ENCODE data around the gene FNBP1L.

FNBP1L gene

DNA sequence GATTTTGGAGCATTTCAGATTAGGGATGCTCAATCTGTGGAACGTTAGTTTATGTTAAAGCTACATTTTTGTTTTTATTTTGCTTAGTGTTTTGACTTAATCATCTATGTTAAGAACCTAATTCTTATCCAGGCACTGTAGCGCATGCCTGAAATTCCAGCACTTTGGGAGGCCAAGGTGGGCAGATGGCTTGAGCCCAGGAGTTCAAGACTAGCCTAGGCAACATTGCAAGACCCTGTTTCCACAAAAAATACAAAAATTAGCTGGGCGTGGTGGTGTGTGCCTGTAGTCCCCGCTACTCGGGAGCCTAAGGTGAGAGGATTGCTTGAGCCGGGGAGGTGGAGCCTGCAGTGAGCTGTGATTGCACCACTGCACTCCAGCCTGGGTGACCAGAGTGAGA is 23.4 kb downstream of the FNBP1L start:
- Histone ChIP-seq H2AK5ac (ENCODE audit: low read length) (no peak overlapping the region), H3K79me2 (ENCODE audit: control insufficient read depth, insufficient read depth, low read length, poor library complexity) (peaks cover 21% of the 10 kb centered on the region), H2AFZ (ENCODE audit: insufficient read depth, low read length, poor library complexity) (no peak overlapping the region), H3K36me3 (ENCODE audit: control insufficient read depth in 1 of 2, insufficient read depth in 2 of 2, low read length in 2 of 2) (peaks cover 0 to 4% of the 10 kb centered on the region in 2 experiments), H3K4me2 (ENCODE audit: low read length) (no peak overlapping the region), H3K4ac (ENCODE audit: low read depth, low read length) (peak overlapping the region; percentile 98), H2BK120ac (ENCODE audit: insufficient read depth, low read length, poor library complexity) (no peak overlapping the region), H3K4me3 (ENCODE audit: low read depth, low read length) (no peak overlapping the region), H3K9me3 (ENCODE audit: insufficient read depth, low read depth, low read length) (no peaks in the 10 kb centered on the region), H3K23ac (ENCODE audit: low read length) (no peak overlapping the region), H3K27ac (ENCODE audit: low read depth, low read length) (no peak overlapping the region), H3K79me1 (ENCODE audit: low read length) (no peaks in the 10 kb centered on the region), H2BK5ac (ENCODE audit: low read depth, low read length, poor library complexity) (no peak overlapping the region), H3K4me1 (ENCODE audit: control insufficient read depth in 1 of 2, insufficient read depth in 2 of 2, low read length in 2 of 2) (peaks cover 7 to 10% of the 10 kb centered on the region in 2 experiments), H3K27me3 (ENCODE audit: insufficient read depth, low read length) (no peaks in the 10 kb centered on the region), H3K14ac (ENCODE audit: low read length) (no peak overlapping the region), H3K18ac (ENCODE audit: low read length) (no peak overlapping the region), H3K9ac (ENCODE audit: low read length) (no peak overlapping the region), H4K12ac (ENCODE audit: low read depth, low read length) (no peak overlapping the region), H2BK12ac (ENCODE audit: low read length) (no peak overlapping the region), H4K91ac (ENCODE audit: low read depth, low read length) (no peak overlapping the region), H4K8ac (ENCODE audit: low read depth, low read length) (no peak overlapping the region)
- DNase-seq: no peak
- no CpG with 5 or more reads among the region's 6 CpGs for WGBS (ENCODE audit: extremely low coverage, insufficient coverage, insufficient read length)

DNA sequence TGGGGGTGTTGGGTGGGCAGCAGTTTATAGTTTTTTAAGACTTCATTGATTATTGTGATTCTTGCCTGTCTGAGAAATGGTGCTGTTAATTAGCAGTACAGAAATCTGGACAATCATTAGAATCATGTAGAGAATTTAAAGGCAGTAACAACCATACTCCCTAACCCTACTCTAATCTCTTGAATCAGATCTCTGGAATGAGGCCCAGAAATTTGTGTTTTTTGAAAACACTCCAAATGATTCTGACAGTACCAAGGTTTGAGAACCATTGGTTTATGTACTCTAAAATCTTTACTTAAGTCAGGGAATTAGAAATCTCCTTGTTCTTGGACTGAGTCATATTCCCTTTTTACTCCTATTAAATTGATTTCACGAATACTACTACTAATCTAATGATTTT is 24.0 kb downstream of the FNBP1L start:
- Histone ChIP-seq H3K9me3 (ENCODE audit: insufficient read depth, low read depth, low read length) (no peaks in the 10 kb centered on the region), H3K79me2 (ENCODE audit: control insufficient read depth, insufficient read depth, low read length, poor library complexity) (peaks cover 18% of the 10 kb centered on the region), H3K27me3 (ENCODE audit: insufficient read depth, low read length) (no peaks in the 10 kb centered on the region), H4K8ac (ENCODE audit: low read depth, low read length) (no peak overlapping the region), H3K14ac (ENCODE audit: low read length) (no peak overlapping the region), H3K9ac (ENCODE audit: low read length) (no peak overlapping the region), H2BK12ac (ENCODE audit: low read length) (no peak overlapping the region), H3K23ac (ENCODE audit: low read length) (no peak overlapping the region), H3K79me1 (ENCODE audit: low read length) (no peaks in the 10 kb centered on the region), H2AK5ac (ENCODE audit: low read length) (no peak overlapping the region), H3K4me3 (ENCODE audit: low read depth, low read length) (no peak overlapping the region), H3K27ac (ENCODE audit: low read depth, low read length) (no peak overlapping the region), H3K36me3 (ENCODE audit: control insufficient read depth in 1 of 2, insufficient read depth in 2 of 2, low read length in 2 of 2) (peaks cover 0 to 2% of the 10 kb centered on the region in 2 experiments), H4K91ac (ENCODE audit: low read depth, low read length) (no peak overlapping the region), H4K12ac (ENCODE audit: low read depth, low read length) (no peak overlapping the region), H3K4me1 (ENCODE audit: control insufficient read depth in 1 of 2, insufficient read depth in 2 of 2, low read length in 2 of 2) (peaks cover 7 to 10% of the 10 kb centered on the region in 2 experiments), H3K4me2 (ENCODE audit: low read length) (no peak overlapping the region), H2BK120ac (ENCODE audit: insufficient read depth, low read length, poor library complexity) (no peak overlapping the region), H3K4ac (ENCODE audit: low read depth, low read length) (no peak overlapping the region), H3K18ac (ENCODE audit: low read length) (no peak overlapping the region), H2AFZ (ENCODE audit: insufficient read depth, low read length, poor library complexity) (no peak overlapping the region), H2BK5ac (ENCODE audit: low read depth, low read length, poor library complexity) (no peak overlapping the region)
- DNase-seq: peak in 1 of 2 donors; percentile 14
- no CpG with 5 or more reads among the region's 1 CpG for WGBS (ENCODE audit: extremely low coverage, insufficient coverage, insufficient read length)

DNA sequence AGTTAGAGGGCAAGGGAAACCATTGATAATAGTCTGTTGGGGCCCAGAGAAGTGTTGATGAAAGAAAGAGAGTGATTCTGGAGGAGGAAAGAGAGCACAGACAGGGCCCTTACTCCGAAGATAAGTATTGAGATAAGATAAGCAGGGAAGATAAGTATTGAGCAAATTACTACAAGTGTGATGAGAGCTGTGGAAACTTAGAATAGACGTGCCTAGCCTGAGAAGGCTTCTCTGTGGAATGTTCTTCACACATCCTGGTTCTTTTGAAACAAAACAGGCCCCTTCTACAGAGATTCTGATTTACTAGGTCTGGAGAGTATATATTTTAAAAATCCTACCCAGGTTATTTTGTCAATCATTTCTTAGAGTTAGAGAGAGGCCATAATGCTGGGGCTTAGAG is 26.4 kb downstream of the FNBP1L start:
- H3K4me3 ChIP-seq (ENCODE audit: low read depth, low read length): no peak overlapping the region
- H3K4me2 ChIP-seq (ENCODE audit: low read length): peak overlapping the region; percentile 12
- peaks cover 10% of the 10 kb centered on the region for H3K79me2 ChIP-seq (ENCODE audit: control insufficient read depth, insufficient read depth, low read length, poor library complexity)
- no peak overlapping the region for H3K23ac ChIP-seq (ENCODE audit: low read length)
- peak in 1 of 2 donors; percentile 80 for DNase-seq
- no peak overlapping the region for H3K18ac ChIP-seq (ENCODE audit: low read length)
- H2BK120ac ChIP-seq (ENCODE audit: insufficient read depth, low read length, poor library complexity): no peak overlapping the region
- no peaks in the 10 kb centered on the region for H3K79me1 ChIP-seq (ENCODE audit: low read length)
- H3K27ac ChIP-seq (ENCODE audit: low read depth, low read length): no peak overlapping the region
- no peak overlapping the region for H2AFZ ChIP-seq (ENCODE audit: insufficient read depth, low read length, poor library complexity)
- no peak overlapping the region for H2AK5ac ChIP-seq (ENCODE audit: low read length)
- H4K8ac ChIP-seq (ENCODE audit: low read depth, low read length): no peak overlapping the region
- H3K27me3 ChIP-seq (ENCODE audit: insufficient read depth, low read length): no peaks in the 10 kb centered on the region
- H3K14ac ChIP-seq (ENCODE audit: low read length): no peak overlapping the region
- peaks cover 4% of the 10 kb centered on the region for H3K9me3 ChIP-seq (ENCODE audit: insufficient read depth, low read depth, low read length)
- no peak overlapping the region for H3K4ac ChIP-seq (ENCODE audit: low read depth, low read length)
- H3K9ac ChIP-seq (ENCODE audit: low read length): no peak overlapping the region
- H3K36me3 ChIP-seq (ENCODE audit: control insufficient read depth in 1 of 2, insufficient read depth in 2 of 2, low read length in 2 of 2): peaks cover 0 to 2% of the 10 kb centered on the region in 2 experiments
- H2BK12ac ChIP-seq (ENCODE audit: low read length): no peak overlapping the region
- no peak overlapping the region for H4K91ac ChIP-seq (ENCODE audit: low read depth, low read length)
- no peak overlapping the region for H4K12ac ChIP-seq (ENCODE audit: low read depth, low read length)
- no CpG with 5 or more reads among the region's 2 CpGs for whole genome bisulfite sequencing (ENCODE audit: extremely low coverage, insufficient coverage, insufficient read length)
- H2BK5ac ChIP-seq (ENCODE audit: low read depth, low read length, poor library complexity): no peak overlapping the region
- H3K4me1 ChIP-seq (ENCODE audit: control insufficient read depth in 1 of 2, insufficient read depth in 2 of 2, low read length in 2 of 2): peaks cover 7 to 10% of the 10 kb centered on the region in 2 experiments

DNA sequence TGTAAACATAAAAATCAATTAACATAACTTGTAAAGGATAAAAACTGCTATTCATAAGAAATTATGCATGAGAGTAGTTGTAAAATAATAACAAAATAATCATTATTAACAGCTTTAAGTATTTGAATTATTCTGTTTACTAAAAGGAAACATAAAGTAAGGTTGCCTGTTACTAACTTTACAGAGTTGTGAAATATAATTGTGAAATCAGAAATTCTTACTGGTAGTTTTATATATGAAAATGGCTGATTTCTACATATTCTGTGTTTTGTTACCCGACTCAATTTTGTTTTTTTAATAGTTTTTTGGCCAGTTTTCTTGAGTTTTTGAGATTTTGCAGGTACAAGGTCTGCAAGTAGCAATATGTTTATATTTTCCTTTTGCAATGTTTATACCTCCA is 27.8 kb downstream of the FNBP1L start:
- H3K79me1 ChIP-seq (ENCODE audit: low read length): no peaks in the 10 kb centered on the region
- no CpG with 5 or more reads among the region's 1 CpG for WGBS (ENCODE audit: extremely low coverage, insufficient coverage, insufficient read length)
- H4K8ac ChIP-seq (ENCODE audit: low read depth, low read length): no peak overlapping the region

More for the DNA sequence above, 27.8 kb downstream of the FNBP1L start:
- H3K18ac ChIP-seq (ENCODE audit: low read length): no peak overlapping the region
- H2BK5ac ChIP-seq (ENCODE audit: low read depth, low read length, poor library complexity): no peak overlapping the region
- no peak overlapping the region for H2BK12ac ChIP-seq (ENCODE audit: low read length)
- no peak overlapping the region for H3K27ac ChIP-seq (ENCODE audit: low read depth, low read length)
- H4K91ac ChIP-seq (ENCODE audit: low read depth, low read length): no peak overlapping the region
- no peak overlapping the region for H2AK5ac ChIP-seq (ENCODE audit: low read length)
- no peak overlapping the region for H3K14ac ChIP-seq (ENCODE audit: low read length)
- no peak overlapping the region for H3K9ac ChIP-seq (ENCODE audit: low read length)
- DNase-seq: no peak
- no peak overlapping the region for H2BK120ac ChIP-seq (ENCODE audit: insufficient read depth, low read length, poor library complexity)
- H3K4me1 ChIP-seq (ENCODE audit: control insufficient read depth in 1 of 2, insufficient read depth in 2 of 2, low read length in 2 of 2): peaks cover 7 to 10% of the 10 kb centered on the region in 2 experiments
- H3K4ac ChIP-seq (ENCODE audit: low read depth, low read length): no peak overlapping the region
- H3K4me3 ChIP-seq (ENCODE audit: low read depth, low read length): no peak overlapping the region
- no peak overlapping the region for H3K23ac ChIP-seq (ENCODE audit: low read length)
- H3K4me2 ChIP-seq (ENCODE audit: low read length): no peak overlapping the region
- H3K27me3 ChIP-seq (ENCODE audit: insufficient read depth, low read length): no peaks in the 10 kb centered on the region
- H4K12ac ChIP-seq (ENCODE audit: low read depth, low read length): no peak overlapping the region
- peaks cover 4% of the 10 kb centered on the region for H3K9me3 ChIP-seq (ENCODE audit: insufficient read depth, low read depth, low read length)
- no peak overlapping the region for H2AFZ ChIP-seq (ENCODE audit: insufficient read depth, low read length, poor library complexity)
- peaks cover 0 to 2% of the 10 kb centered on the region in 2 experiments for H3K36me3 ChIP-seq (ENCODE audit: control insufficient read depth in 1 of 2, insufficient read depth in 2 of 2, low read length in 2 of 2)
- peaks cover 6% of the 10 kb centered on the region for H3K79me2 ChIP-seq (ENCODE audit: control insufficient read depth, insufficient read depth, low read length, poor library complexity)

Data from trophoblast cell (in vitro differentiated cells and primary cell).